PC-3 (cell line): ENCODE results near the gene HSPA1L. TPM values are rescaled to one million over a fixed set of nuclear protein-coding genes. Genes with fewer than 3 reads are reported as not detected.

Experiments used
- ATAC-seq: fragments of 200-7000 bp; cut with Tn5 transposase; 2 replicates; pipeline ENCODE4 v1.9.1; 2020; ENCODE audit warnings: mild to moderate bottlenecking, moderate library complexity
- BruUV-seq: library from RNA; stranded (reverse); fragments of 400-500 nt; replicated peaks from 2 replicates; lab custom pipeline; 2021; lab: Mats Ljungman, UMichigan
- CTCF ChIA-PET: fragments of 300-600 bp; sonication (Branson Sonifier 250); formaldehyde crosslinking; loops from one replicate; lab custom pipeline; 2022; ENCODE audit warnings: antibody characterized with exemption; lab: Charles Lee
- POLR2A ChIA-PET: fragments of 300-600 bp; sonication (Branson Sonifier 250); formaldehyde crosslinking; loops from one replicate; lab custom pipeline; 2022; ENCODE audit warnings: antibody characterized with exemption; ENCODE audit not compliant: unreplicated experiment; lab: Charles Lee
- DNase-seq: peaks from one replicate; pipeline ENCODE4 v3.0.0-alpha.2; 2015
- H2AFZ ChIP-seq: fragments of 300-600 bp; sonication (generic); 2 replicates; pipeline ENCODE4 v1.6.0; 2016; ENCODE audit warnings: antibody characterized with exemption, low read length
- H3F3A ChIP-seq: fragments of 300-600 bp; sonication (generic); one replicate; pipeline ENCODE4 v1.6.0; 2017; ENCODE audit warnings: antibody characterized with exemption, low read length, control low read depth, mild to moderate bottlenecking; ENCODE audit not compliant: unreplicated experiment
- H3K27ac ChIP-seq: fragments of 300-600 bp; sonication (generic); 2 replicates; pipeline ENCODE4 v1.5.1; 2016; ENCODE audit warnings: mild to moderate bottlenecking, low read length
- H3K27me3 ChIP-seq: fragments of 300-600 bp; sonication (generic); 2 replicates; pipeline ENCODE4 v1.6.1; 2016; ENCODE audit warnings: low read length, mixed read lengths
- H3K36me3 ChIP-seq: fragments of 300-600 bp; sonication (generic); 2 replicates; pipeline ENCODE4 v1.6.1; 2016; ENCODE audit warnings: low read depth, mixed run types, low read length, mixed read lengths
- H3K4me1 ChIP-seq: fragments of 300-600 bp; sonication (generic); 2 replicates; pipeline ENCODE4 v1.5.1; 2016; ENCODE audit warnings: low read length; ENCODE audit not compliant: insufficient read depth
- H3K4me2 ChIP-seq: fragments of 300-600 bp; sonication (generic); 2 replicates; pipeline ENCODE4 v1.6.0; 2016; ENCODE audit warnings: low read length
- H3K4me3 ChIP-seq: fragments of 300-600 bp; sonication (generic); 2 replicates; pipeline ENCODE4 v1.5.1; 2016; ENCODE audit warnings: mild to moderate bottlenecking, low read length, mixed read lengths
- H3K79me2 ChIP-seq: fragments of 300-600 bp; sonication (generic); 2 replicates; pipeline ENCODE4 v1.6.1; 2017; ENCODE audit warnings: low read length, mixed read lengths
- H3K9ac ChIP-seq: fragments of 300-600 bp; sonication (generic); 2 replicates; pipeline ENCODE4 v1.6.0; 2016; ENCODE audit warnings: mild to moderate bottlenecking, low read length
- H3K9me2 ChIP-seq: fragments of 300-600 bp; sonication (generic); replicated peaks from 2 replicates; pipeline ENCODE4 v1.6.1; 2016; ENCODE audit warnings: mixed run types, low read length, mixed read lengths
- H3K9me3 ChIP-seq: fragments of 300-600 bp; sonication (generic); 2 replicates; pipeline ENCODE4 v1.6.1; 2016; ENCODE audit warnings: low read length, mixed read lengths
- H4K20me1 ChIP-seq: fragments of 300-600 bp; sonication (generic); 2 replicates; pipeline ENCODE4 v1.6.1; 2016; ENCODE audit warnings: low read length, mixed read lengths
- EZH2 ChIP-seq: fragments of 300-600 bp; sonication (generic); IDR thresholded peaks from one replicate; pipeline ENCODE4 v1.6.1; 2017; ENCODE audit warnings: antibody characterized with exemption, mild to moderate bottlenecking, low read length; ENCODE audit not compliant: unreplicated experiment
- EZH2phosphoT487 ChIP-seq: fragments of 300-600 bp; sonication (generic); IDR thresholded peaks from 2 replicates; pipeline ENCODE4 v1.6.1; 2018; ENCODE audit warnings: mild to moderate bottlenecking, antibody characterized with exemption, low read length, borderline replicate concordance
- intact Hi-C: fragments of 100-400 bp; cut with micrococcal nuclease; formaldehyde crosslinking; loops from 2 replicates; pipeline ENCODE4 v1.9.0; 2023
- total RNA-seq: library from RNA; depleted of rRNA; stranded (reverse); fragments of >200 nt; gene quantifications from 2 replicates; pipeline ENCODE4 v1.2.3, GENCODE V29; 2014
- TF ChIP-seq, protein P1 (sequence below): fragments of 300-600 bp; sonication (generic); conservative IDR thresholded peaks from 2 replicates; pipeline ENCODE4 v1.5.1; 2017; ENCODE audit warnings: antibody characterized with exemption, low read depth, mild to moderate bottlenecking, low read length

HSPA1L gene
- total RNA-seq, 1 experiment from 2014 or later = 0.26 TPM

DNA sequence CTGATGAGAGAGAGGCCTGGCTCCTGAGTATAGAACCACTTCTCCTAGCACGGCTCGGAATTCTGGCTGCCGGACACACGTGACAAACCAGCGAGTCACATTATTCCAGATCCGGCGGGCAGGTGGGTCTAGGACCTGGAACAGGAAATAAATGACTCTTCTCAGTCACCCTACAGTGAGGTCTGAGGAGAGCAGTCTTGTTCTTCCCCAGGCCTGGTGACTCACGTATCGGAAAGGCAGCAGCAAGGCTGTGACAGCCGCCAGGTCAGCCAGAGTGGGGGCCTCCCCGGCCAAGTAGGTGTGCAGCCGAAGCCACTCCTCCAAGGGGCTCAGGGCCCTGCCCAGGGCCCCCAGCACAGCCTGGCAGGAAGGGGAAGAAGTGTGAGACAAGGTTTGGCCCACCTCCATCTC lies 22.3 kb downstream of the HSPA1L start:
- DNase-seq (peak; percentile 96), ATAC-seq (peak; percentile 76)
- BruUV-seq = no TSS peak
- CTCF ChIA-PET = no interaction called here
- Histone ChIP-seq H3K27ac (peak overlapping the region; percentile 80), H3K9me3 (no peaks in the 10 kb centered on the region), H3K27me3 (no peaks in the 10 kb centered on the region), H3F3A (no peaks in the 10 kb centered on the region), H2AFZ (no peak overlapping the region), H3K4me3 (peak overlapping the region; percentile 87), H3K79me2 (peaks cover 56% of the 10 kb centered on the region), H3K4me1 (peaks cover 24% of the 10 kb centered on the region), H3K36me3 (peaks cover 20% of the 10 kb centered on the region; the same call in 1 of the 2 replicates), H3K9ac (peak overlapping the region; percentile 77), H4K20me1 (no peaks in the 10 kb centered on the region), H3K9me2 (no peaks in the 10 kb centered on the region), H3K4me2 (peak overlapping the region; percentile 95)
- POLR2A ChIA-PET = no interaction called here
- intact Hi-C loops = no loop called here
- TF ChIP-seq EZH2 (no peak), EZH2phosphoT487 (no peak)
- TF ChIP-seq, protein P1, sequence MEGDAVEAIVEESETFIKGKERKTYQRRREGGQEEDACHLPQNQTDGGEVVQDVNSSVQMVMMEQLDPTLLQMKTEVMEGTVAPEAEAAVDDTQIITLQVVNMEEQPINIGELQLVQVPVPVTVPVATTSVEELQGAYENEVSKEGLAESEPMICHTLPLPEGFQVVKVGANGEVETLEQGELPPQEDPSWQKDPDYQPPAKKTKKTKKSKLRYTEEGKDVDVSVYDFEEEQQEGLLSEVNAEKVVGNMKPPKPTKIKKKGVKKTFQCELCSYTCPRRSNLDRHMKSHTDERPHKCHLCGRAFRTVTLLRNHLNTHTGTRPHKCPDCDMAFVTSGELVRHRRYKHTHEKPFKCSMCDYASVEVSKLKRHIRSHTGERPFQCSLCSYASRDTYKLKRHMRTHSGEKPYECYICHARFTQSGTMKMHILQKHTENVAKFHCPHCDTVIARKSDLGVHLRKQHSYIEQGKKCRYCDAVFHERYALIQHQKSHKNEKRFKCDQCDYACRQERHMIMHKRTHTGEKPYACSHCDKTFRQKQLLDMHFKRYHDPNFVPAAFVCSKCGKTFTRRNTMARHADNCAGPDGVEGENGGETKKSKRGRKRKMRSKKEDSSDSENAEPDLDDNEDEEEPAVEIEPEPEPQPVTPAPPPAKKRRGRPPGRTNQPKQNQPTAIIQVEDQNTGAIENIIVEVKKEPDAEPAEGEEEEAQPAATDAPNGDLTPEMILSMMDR = no peak

DNA sequence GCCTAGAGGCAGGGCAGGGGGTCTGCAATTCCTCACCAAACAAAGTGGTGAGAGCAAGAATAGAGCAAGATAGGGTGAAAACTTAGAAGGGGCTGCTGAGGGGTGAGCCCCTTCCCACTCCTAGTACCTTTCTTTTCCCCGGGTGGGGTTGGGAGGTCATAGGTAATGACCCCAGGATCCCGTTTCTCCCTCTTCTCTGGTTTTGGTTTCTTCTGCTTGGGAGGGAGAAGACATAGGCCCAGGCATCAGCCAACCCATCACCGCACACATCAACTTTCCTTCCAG lies 23.1 kb downstream of the HSPA1L start:
- H3K27ac ChIP-seq = peak overlapping the region; percentile 80
- intact Hi-C loops = no loop called here
- DNase-seq (no peak), ATAC-seq (no peak)
- POLR2A ChIA-PET = interaction anchor here (0.7 to 1.5 kb wide), 2 partner anchors 36 to 62 kb away, joined by 3 to 6 read pairs; partner anchors contain the start of gene HSPA1B
- no peaks in the 10 kb centered on the region for H3K9me3 ChIP-seq
- H3K27me3 ChIP-seq = no peaks in the 10 kb centered on the region
- H3K36me3 ChIP-seq = peaks cover 20% of the 10 kb centered on the region; the same call in 1 of the 2 replicates
- H3K4me1 ChIP-seq = peaks cover 24% of the 10 kb centered on the region
- H3K4me3 ChIP-seq = peak overlapping the region; percentile 87
- no peak overlapping the region for H2AFZ ChIP-seq
- H3K4me2 ChIP-seq = peak overlapping the region; percentile 95
- peaks cover 56% of the 10 kb centered on the region for H3K79me2 ChIP-seq
- no peaks in the 10 kb centered on the region for H4K20me1 ChIP-seq
- no peaks in the 10 kb centered on the region for H3K9me2 ChIP-seq
- H3F3A ChIP-seq = no peaks in the 10 kb centered on the region
- H3K9ac ChIP-seq = peak overlapping the region; percentile 77
- CTCF ChIA-PET = no interaction called here
- no peak for TF ChIP-seq EZH2phosphoT487
- no peak for TF ChIP-seq EZH2
- TF ChIP-seq, protein P1 = no peak
- BruUV-seq = no TSS peak

DNA sequence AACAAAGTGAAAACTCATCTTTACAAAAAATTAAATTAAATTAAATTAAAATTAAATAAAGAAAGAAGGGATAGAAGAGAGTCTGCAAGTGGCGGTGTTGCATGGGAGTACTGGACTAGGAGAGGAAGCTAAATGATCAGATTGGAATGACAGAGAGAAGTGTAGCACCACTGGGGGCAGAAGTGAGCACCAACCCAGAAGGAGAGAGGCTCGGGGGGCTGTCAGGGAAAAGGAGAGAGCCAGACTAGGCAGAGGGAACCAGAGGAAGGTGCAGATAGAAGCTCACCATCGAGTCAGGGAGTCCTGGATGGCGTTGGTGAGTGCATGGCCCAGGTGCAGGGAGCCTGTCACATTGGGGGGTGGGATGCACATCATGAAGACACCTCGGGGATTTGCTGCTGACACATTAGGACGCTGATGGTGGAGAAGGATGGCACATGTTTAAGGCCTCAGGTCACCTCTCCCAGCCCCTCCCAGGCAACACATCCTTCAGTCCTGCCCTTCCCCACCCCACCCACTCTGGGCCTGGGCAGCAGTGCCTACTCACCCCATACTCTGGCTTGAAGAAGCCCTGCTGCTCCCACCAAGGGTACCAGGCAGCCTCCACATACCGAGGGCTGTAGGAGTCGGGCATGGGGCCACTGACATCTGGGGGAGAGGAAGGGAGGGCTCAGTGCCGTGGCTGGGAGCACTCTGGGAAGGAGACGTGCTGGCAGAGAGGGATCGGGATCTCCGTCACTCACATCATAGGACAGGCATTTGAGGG lies 23.6 kb downstream of the HSPA1L start:
- peak overlapping the region; percentile 95 for H3K4me2 ChIP-seq
- intact Hi-C loops = no loop called here
- no peaks in the 10 kb centered on the region for H3K27me3 ChIP-seq
- H4K20me1 ChIP-seq = no peaks in the 10 kb centered on the region
- no TSS peak for BruUV-seq
- H3K27ac ChIP-seq = no peak overlapping the region
- DNase-seq (peak; percentile 53), ATAC-seq (no peak)
- no peaks in the 10 kb centered on the region for H3K9me2 ChIP-seq
- no peaks in the 10 kb centered on the region for H3F3A ChIP-seq
- peaks cover 24% of the 10 kb centered on the region for H3K4me1 ChIP-seq
- H3K4me3 ChIP-seq = peak overlapping the region; percentile 87; the same call in 1 of the 2 replicates
- no peaks in the 10 kb centered on the region for H3K9me3 ChIP-seq
- POLR2A ChIA-PET = interaction anchor here (0.7 to 1.5 kb wide), 3 partner anchors 24 to 61 kb away, joined by 3 to 6 read pairs (median 4); partner anchors contain the start of genes HSPA1A and HSPA1B
- H3K79me2 ChIP-seq = peaks cover 56% of the 10 kb centered on the region
- TF ChIP-seq EZH2phosphoT487 = no peak
- TF ChIP-seq, protein P1 = peak; percentile 62
- H3K9ac ChIP-seq = no peak overlapping the region
- H2AFZ ChIP-seq = no peak overlapping the region
- CTCF ChIA-PET = interaction anchor here (0.5 to 1.0 kb wide), 4 partner anchors 15 to 390 kb away, joined by 3 to 5 read pairs (median 4); partner anchors contain the start of gene LSM2
- H3K36me3 ChIP-seq = peaks cover 20% of the 10 kb centered on the region; the same call in 1 of the 2 replicates
